Ishikawa (cell line): Measurements from ENCODE around the gene SRSF12.

Experiments used
- CEBPB ChIP-seq: IDR thresholded peaks from 2 replicates; pipeline ENCODE4 v1.6.1; 2012
- CREB1 ChIP-seq: IDR thresholded peaks from 2 replicates; pipeline ENCODE4 v1.6.1; 2012; ENCODE audit warnings: low read depth
- EGR1 ChIP-seq: IDR thresholded peaks from 2 replicates; pipeline ENCODE4 v1.6.1; 2012
- EP300 ChIP-seq: IDR thresholded peaks from 2 replicates; pipeline ENCODE4 v1.6.1; 2012; ENCODE audit warnings: borderline replicate concordance
- FOXM1 ChIP-seq: IDR thresholded peaks from 2 replicates; pipeline ENCODE4 v1.6.1; 2012; ENCODE audit warnings: low read depth, borderline replicate concordance
- NFIC ChIP-seq: IDR thresholded peaks from 2 replicates; pipeline ENCODE4 v1.6.1; 2012
- RAD21 ChIP-seq: IDR thresholded peaks from 2 replicates; pipeline ENCODE4 v1.6.1; 2012; ENCODE audit warnings: low read depth
- TAF1 ChIP-seq: IDR thresholded peaks from 2 replicates; pipeline ENCODE4 v1.6.1; 2012; ENCODE audit warnings: low read depth, mild to moderate bottlenecking
- TCF12 ChIP-seq: IDR thresholded peaks from 2 replicates; pipeline ENCODE4 v1.6.1; 2012; ENCODE audit warnings: low read depth
- TEAD4 ChIP-seq: IDR thresholded peaks from 2 replicates; pipeline ENCODE4 v1.6.1; 2012
- YY1 ChIP-seq: IDR thresholded peaks from 2 replicates; pipeline ENCODE4 v1.6.1; 2012; ENCODE audit warnings: low read depth
- ZBTB7A ChIP-seq: IDR thresholded peaks from 2 replicates; pipeline ENCODE4 v1.6.1; 2012; ENCODE audit warnings: low read depth
- TF ChIP-seq, protein P1 (sequence below): IDR thresholded peaks from 2 replicates; pipeline ENCODE4 v1.6.1; 2012
- TF ChIP-seq, protein P2 (sequence below): IDR thresholded peaks from 2 replicates; pipeline ENCODE4 v1.6.1; 2012
- TF ChIP-seq, protein P3 (sequence below): IDR thresholded peaks from 2 replicates; pipeline ENCODE4 v1.6.1; 2012; ENCODE audit warnings: low read depth, mild to moderate bottlenecking

Gene SRSF12

DNA sequence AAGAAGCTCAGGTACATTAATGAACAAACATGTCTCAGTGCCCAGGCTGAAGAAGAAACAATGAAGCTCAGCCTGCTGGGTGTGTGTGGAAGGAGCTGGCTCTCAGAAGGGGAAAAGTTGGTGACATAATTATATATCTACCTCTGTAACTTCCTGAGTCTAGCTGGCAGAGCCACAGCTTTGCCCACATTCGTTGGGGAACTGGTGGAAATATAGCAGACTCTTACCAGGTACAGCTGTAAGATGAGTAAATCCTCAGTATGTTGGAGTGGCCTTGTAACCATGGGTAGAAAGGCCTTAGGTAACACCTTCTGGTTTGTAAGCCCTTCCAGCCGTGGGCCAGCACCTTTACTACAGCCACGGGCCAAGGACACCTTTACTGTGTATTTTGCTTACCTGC is 67.2 kb downstream of the SRSF12 start:
- TF ChIP-seq EP300 (no peak), EGR1 (no peak), CREB1 (no peak), NFIC (no peak), TAF1 (no peak), FOXM1 (no peak), ZBTB7A (no peak), TEAD4 (no peak)
- TF ChIP-seq, protein P1, sequence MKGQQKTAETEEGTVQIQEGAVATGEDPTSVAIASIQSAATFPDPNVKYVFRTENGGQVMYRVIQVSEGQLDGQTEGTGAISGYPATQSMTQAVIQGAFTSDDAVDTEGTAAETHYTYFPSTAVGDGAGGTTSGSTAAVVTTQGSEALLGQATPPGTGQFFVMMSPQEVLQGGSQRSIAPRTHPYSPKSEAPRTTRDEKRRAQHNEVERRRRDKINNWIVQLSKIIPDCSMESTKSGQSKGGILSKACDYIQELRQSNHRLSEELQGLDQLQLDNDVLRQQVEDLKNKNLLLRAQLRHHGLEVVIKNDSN: no peak

DNA sequence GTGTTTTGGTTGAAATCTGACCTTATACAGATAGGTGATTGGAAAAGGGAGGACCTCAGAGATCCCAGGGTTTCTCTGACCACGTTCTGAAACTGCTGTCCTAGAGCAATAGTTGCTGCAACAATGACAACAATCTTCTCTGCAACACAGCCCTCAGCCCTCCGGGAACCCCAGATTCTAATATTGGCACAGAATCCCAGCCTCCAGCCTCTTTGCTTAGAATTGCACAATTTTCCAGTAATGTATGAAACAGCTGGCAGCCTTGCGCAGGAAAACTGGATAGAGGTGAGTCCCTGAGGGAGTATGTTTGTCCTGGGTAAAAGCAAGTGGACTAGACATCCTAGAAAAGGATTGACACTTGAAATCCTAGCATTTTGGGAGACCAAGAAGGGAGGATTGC is 67.7 kb downstream of the SRSF12 start:
- no peak for TF ChIP-seq CEBPB
- no peak for TF ChIP-seq TCF12
- no peak for TF ChIP-seq FOXM1
- TF ChIP-seq NFIC: no peak
- TF ChIP-seq TAF1: no peak
- TF ChIP-seq, protein P2, sequence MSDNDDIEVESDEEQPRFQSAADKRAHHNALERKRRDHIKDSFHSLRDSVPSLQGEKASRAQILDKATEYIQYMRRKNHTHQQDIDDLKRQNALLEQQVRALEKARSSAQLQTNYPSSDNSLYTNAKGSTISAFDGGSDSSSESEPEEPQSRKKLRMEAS: no peak
- TF ChIP-seq YY1: no peak
- no peak for TF ChIP-seq CREB1
- TF ChIP-seq RAD21: no peak
- TF ChIP-seq EGR1: no peak
- no peak for TF ChIP-seq EP300
- TF ChIP-seq TEAD4: no peak
- TF ChIP-seq, protein P1: no peak
- TF ChIP-seq, protein P3, sequence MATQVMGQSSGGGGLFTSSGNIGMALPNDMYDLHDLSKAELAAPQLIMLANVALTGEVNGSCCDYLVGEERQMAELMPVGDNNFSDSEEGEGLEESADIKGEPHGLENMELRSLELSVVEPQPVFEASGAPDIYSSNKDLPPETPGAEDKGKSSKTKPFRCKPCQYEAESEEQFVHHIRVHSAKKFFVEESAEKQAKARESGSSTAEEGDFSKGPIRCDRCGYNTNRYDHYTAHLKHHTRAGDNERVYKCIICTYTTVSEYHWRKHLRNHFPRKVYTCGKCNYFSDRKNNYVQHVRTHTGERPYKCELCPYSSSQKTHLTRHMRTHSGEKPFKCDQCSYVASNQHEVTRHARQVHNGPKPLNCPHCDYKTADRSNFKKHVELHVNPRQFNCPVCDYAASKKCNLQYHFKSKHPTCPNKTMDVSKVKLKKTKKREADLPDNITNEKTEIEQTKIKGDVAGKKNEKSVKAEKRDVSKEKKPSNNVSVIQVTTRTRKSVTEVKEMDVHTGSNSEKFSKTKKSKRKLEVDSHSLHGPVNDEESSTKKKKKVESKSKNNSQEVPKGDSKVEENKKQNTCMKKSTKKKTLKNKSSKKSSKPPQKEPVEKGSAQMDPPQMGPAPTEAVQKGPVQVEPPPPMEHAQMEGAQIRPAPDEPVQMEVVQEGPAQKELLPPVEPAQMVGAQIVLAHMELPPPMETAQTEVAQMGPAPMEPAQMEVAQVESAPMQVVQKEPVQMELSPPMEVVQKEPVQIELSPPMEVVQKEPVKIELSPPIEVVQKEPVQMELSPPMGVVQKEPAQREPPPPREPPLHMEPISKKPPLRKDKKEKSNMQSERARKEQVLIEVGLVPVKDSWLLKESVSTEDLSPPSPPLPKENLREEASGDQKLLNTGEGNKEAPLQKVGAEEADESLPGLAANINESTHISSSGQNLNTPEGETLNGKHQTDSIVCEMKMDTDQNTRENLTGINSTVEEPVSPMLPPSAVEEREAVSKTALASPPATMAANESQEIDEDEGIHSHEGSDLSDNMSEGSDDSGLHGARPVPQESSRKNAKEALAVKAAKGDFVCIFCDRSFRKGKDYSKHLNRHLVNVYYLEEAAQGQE: no peak
- TF ChIP-seq ZBTB7A: no peak

DNA sequence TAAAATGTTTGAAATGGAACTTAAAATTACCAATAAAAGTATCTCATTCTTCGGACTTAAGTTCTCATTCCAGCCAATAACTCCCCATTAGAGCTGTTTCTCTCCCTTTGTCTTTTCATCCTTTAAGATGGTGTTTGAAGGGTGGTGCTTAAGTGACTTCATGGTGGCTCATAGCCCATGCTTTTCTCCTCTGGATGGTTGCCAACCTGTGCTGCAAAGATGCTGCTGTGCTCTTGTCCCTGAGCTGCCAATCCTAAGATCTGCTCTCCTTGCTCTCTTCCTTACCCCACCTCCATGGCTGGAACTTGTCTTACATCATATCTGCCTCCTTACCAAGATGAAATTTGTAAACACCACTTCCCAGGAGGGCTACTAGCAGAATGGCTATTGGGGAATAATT is 68.9 kb downstream of the SRSF12 start:
- TF ChIP-seq, protein P1: no peak
- TF ChIP-seq YY1 (no peak), NFIC (no peak)

DNA sequence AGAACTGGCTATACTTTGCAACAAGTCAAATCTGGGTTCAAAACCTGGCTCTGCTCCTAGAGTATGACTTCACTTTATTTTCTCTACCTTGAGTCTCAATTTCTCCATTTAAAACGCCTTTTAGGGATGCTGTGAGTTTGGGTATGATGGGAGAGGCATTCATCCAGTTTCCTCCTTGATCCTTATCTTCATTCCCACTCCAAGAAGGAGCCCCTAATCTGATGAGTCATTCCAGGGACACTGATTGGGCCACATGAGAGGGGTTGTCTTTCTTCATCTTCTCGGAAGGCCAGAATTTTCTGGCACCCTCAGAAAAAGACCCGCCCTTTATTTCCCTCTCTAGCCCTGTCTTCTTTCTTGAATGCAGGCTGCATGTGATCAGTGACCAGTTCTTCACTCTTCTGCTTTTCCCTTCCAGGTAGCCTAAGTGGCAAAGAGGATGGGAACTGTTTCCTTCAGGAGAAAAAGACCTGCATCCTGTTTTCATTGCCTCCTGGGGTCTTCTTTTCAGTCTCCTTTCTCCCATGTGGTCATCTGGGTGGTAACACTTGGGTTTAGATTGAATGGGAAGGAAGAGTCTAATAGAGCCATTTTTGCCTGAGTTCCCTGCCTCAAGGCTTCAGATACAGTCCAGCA is 69.5 kb downstream of the SRSF12 start:
- TF ChIP-seq TCF12 (no peak), EGR1 (no peak), RAD21 (no peak), CEBPB (no peak), ZBTB7A (no peak), EP300 (no peak), YY1 (no peak)
- TF ChIP-seq, protein P3: no peak
- TF ChIP-seq, protein P1: no peak

DNA sequence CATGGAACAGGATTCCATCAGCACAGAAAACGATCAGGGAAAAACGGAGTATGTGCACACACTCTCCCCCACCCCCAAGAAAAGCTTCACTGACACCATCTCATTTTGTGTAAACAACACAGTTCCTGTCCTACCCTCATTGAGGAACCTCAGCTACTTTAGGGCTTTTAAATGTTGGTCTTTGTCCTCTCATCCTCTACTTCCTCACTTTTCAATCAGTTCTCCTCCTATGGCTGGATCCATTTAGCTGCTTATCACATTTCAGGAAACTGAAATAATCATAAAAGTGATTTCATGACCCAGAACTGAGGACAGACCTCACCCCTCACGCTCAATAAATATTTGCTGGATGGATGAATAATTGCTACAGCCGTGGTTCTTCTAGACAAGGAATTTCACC is 70.4 kb downstream of the SRSF12 start:
- TF ChIP-seq RAD21 (no peak), TCF12 (no peak)
